Gastroesophageal sphincter (tissue), 3 donors: ENCODE measurements around the gene TAPT1.

ENCODE experiments used
- POLR2A ChIP-seq, 2 donors: fragments of 450-650 bp; IDR thresholded peaks; one replicate each; pipeline ENCODE4 v1.6.1; 2017; ENCODE audit warnings: antibody characterized with exemption in 2 of 2, mild to moderate bottlenecking in 2 of 2, moderate library complexity in 1 of 2
- POLR2AphosphoS5 ChIP-seq: sonication (generic); formaldehyde crosslinking; IDR thresholded peaks from one replicate; pipeline ENCODE4 v1.6.1; 2017; ENCODE audit warnings: antibody characterized with exemption
- TF ChIP-seq, protein P1 (sequence below), 4 experiments: fragments of 200-600 bp in 2 of 4; fragments of 450-650 bp in 2 of 4; sonication (generic) in 1 of 4; IDR thresholded peaks; one replicate each; pipeline ENCODE4 v1.5.1; 2017 to 2019; ENCODE audit warnings: antibody characterized with exemption in 4 of 4, mild to moderate bottlenecking in 2 of 4, moderate library complexity in 2 of 4

DNA sequence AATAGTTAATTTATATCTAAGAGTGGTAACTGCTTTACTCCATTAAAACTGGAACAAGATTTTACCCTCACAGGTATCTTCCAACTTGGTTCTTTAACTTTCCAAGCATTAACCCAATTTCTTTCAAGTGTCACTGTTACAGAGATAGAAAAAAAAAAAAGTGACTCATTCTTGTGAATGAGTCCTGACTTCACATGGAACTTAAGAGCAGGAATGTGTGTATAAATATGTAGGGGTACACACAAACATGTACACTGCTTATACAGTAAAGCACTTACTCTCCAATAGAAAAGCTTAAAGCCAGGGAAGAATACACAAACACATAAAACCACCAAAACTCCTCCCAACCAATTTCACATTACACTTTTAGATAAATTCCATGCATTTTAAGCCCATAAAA, 38.8 kb downstream of the TAPT1 start:
- TF ChIP-seq, protein P1, sequence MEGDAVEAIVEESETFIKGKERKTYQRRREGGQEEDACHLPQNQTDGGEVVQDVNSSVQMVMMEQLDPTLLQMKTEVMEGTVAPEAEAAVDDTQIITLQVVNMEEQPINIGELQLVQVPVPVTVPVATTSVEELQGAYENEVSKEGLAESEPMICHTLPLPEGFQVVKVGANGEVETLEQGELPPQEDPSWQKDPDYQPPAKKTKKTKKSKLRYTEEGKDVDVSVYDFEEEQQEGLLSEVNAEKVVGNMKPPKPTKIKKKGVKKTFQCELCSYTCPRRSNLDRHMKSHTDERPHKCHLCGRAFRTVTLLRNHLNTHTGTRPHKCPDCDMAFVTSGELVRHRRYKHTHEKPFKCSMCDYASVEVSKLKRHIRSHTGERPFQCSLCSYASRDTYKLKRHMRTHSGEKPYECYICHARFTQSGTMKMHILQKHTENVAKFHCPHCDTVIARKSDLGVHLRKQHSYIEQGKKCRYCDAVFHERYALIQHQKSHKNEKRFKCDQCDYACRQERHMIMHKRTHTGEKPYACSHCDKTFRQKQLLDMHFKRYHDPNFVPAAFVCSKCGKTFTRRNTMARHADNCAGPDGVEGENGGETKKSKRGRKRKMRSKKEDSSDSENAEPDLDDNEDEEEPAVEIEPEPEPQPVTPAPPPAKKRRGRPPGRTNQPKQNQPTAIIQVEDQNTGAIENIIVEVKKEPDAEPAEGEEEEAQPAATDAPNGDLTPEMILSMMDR (IDR thresholded peaks at IDR 0.05), result no peak
- TF ChIP-seq POLR2A (IDR thresholded peaks at IDR 0.05) (no peak), POLR2AphosphoS5 (no peak)
